GM11168 (cell line): ENCODE data around the gene PMEPA1.
"Not testable (repeated sequence)": the region's sequence is repeated elsewhere in the genome, so short reads cannot be mapped to it uniquely, and the experiment has no call there.

Source experiments
- in situ Hi-C: fragments of 300-500 bp; cut with MboI; formaldehyde crosslinking; loops from one replicate; pipeline ENCODE4 v1.12.0; 2022; ENCODE audit warnings: low sequenced_read_pairs; ENCODE audit not compliant: unreplicated experiment

The PMEPA1 gene

GRCh38 chr20:57633945-57634491, 75.8 kb downstream of the PMEPA1 start:
- in situ Hi-C loops, result no loop called here

GRCh38 chr20:57632286-57632685, 77.5 kb downstream of the PMEPA1 start:
- in situ Hi-C loops, result no loop called here

- in situ Hi-C loops, result no loop called here
Measured at GRCh38 chr20:57630061-57630460, 79.8 kb downstream of the PMEPA1 start.

- in situ Hi-C loops, result not testable (repeated sequence)
Measured at GRCh38 chr20:57629491-57629901, 80.3 kb downstream of the PMEPA1 start.

GRCh38 chr20:57628962-57629308, 80.9 kb downstream of the PMEPA1 start:
- in situ Hi-C loops, result not testable (repeated sequence)

- in situ Hi-C loops, result no loop called here
Measured at GRCh38 chr20:57628047-57628961, 81.5 kb downstream of the PMEPA1 start.

- in situ Hi-C loops, result no loop called here
Measured at GRCh38 chr20:57627339-57627738, 82.5 kb downstream of the PMEPA1 start.

- in situ Hi-C loops, result no loop called here
Measured at GRCh38 chr20:57625978-57626377, 83.8 kb downstream of the PMEPA1 start.

- in situ Hi-C loops, result no loop called here
Measured at GRCh38 chr20:57625181-57625958, 84.4 kb downstream of the PMEPA1 start.

- in situ Hi-C loops, result no loop called here
Measured at GRCh38 chr20:57624124-57624523, 85.7 kb downstream of the PMEPA1 start.

- in situ Hi-C loops, result no loop called here
Measured at GRCh38 chr20:57622579-57623381, 87.0 kb downstream of the PMEPA1 start.

- in situ Hi-C loops, result no loop called here
Measured at GRCh38 chr20:57622201-57622570, 87.6 kb downstream of the PMEPA1 start.

- in situ Hi-C loops, result no loop called here
Measured at GRCh38 chr20:57621421-57622200, 88.2 kb downstream of the PMEPA1 start.

GRCh38 chr20:57620999-57621398, 88.8 kb downstream of the PMEPA1 start:
- in situ Hi-C loops, result no loop called here

- in situ Hi-C loops, result no loop called here
Measured at GRCh38 chr20:57620274-57620990, 89.4 kb downstream of the PMEPA1 start, which contains the start of gene ZBP1. ZBP1 (minus strand) TSS chr20:57620426; CDS start chr20:57620295, 131 bp downstream.

GRCh38 chr20:57619051-57619831, 90.6 kb downstream of the PMEPA1 start:
- in situ Hi-C loops, result loop anchor here (10.0 kb wide), 1 partner anchor 716 kb away; no protein-coding TSS in a partner anchor

- in situ Hi-C loops, result loop anchor here (10.0 kb wide), 1 partner anchor 716 kb away; no protein-coding TSS in a partner anchor
Measured at GRCh38 chr20:57618764-57619050, 91.1 kb downstream of the PMEPA1 start.
